Ishikawa (cell line): ENCODE results near the gene PADI1.

Source experiments
- CEBPB ChIP-seq: IDR thresholded peaks from 2 replicates; pipeline ENCODE4 v1.6.1; 2012
- CREB1 ChIP-seq: IDR thresholded peaks from 2 replicates; pipeline ENCODE4 v1.6.1; 2012; ENCODE audit warnings: low read depth
- EGR1 ChIP-seq: IDR thresholded peaks from 2 replicates; pipeline ENCODE4 v1.6.1; 2012
- EP300 ChIP-seq: IDR thresholded peaks from 2 replicates; pipeline ENCODE4 v1.6.1; 2012; ENCODE audit warnings: borderline replicate concordance
- FOXM1 ChIP-seq: IDR thresholded peaks from 2 replicates; pipeline ENCODE4 v1.6.1; 2012; ENCODE audit warnings: low read depth, borderline replicate concordance
- MAX ChIP-seq: IDR thresholded peaks from 2 replicates; pipeline ENCODE4 v1.6.1; 2012
- NFIC ChIP-seq: IDR thresholded peaks from 2 replicates; pipeline ENCODE4 v1.6.1; 2012
- RAD21 ChIP-seq: IDR thresholded peaks from 2 replicates; pipeline ENCODE4 v1.6.1; 2012; ENCODE audit warnings: low read depth
- TAF1 ChIP-seq: IDR thresholded peaks from 2 replicates; pipeline ENCODE4 v1.6.1; 2012; ENCODE audit warnings: low read depth, mild to moderate bottlenecking
- TCF12 ChIP-seq: IDR thresholded peaks from 2 replicates; pipeline ENCODE4 v1.6.1; 2012; ENCODE audit warnings: low read depth
- TEAD4 ChIP-seq: IDR thresholded peaks from 2 replicates; pipeline ENCODE4 v1.6.1; 2012
- YY1 ChIP-seq: IDR thresholded peaks from 2 replicates; pipeline ENCODE4 v1.6.1; 2012; ENCODE audit warnings: low read depth
- ZBTB7A ChIP-seq: IDR thresholded peaks from 2 replicates; pipeline ENCODE4 v1.6.1; 2012; ENCODE audit warnings: low read depth
- TF ChIP-seq, protein P1 (sequence below): IDR thresholded peaks from 2 replicates; pipeline ENCODE4 v1.6.1; 2012
- TF ChIP-seq, protein P2 (sequence below): IDR thresholded peaks from 2 replicates; pipeline ENCODE4 v1.6.1; 2012; ENCODE audit warnings: low read depth, mild to moderate bottlenecking

Gene PADI1

GRCh38 chr1:17161137-17161740 is 43.7 kb upstream of the PADI1 start:
- TF ChIP-seq ZBTB7A (no peak), EGR1 (no peak)
- TF ChIP-seq, protein P1, sequence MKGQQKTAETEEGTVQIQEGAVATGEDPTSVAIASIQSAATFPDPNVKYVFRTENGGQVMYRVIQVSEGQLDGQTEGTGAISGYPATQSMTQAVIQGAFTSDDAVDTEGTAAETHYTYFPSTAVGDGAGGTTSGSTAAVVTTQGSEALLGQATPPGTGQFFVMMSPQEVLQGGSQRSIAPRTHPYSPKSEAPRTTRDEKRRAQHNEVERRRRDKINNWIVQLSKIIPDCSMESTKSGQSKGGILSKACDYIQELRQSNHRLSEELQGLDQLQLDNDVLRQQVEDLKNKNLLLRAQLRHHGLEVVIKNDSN: peak; percentile 90

DNA sequence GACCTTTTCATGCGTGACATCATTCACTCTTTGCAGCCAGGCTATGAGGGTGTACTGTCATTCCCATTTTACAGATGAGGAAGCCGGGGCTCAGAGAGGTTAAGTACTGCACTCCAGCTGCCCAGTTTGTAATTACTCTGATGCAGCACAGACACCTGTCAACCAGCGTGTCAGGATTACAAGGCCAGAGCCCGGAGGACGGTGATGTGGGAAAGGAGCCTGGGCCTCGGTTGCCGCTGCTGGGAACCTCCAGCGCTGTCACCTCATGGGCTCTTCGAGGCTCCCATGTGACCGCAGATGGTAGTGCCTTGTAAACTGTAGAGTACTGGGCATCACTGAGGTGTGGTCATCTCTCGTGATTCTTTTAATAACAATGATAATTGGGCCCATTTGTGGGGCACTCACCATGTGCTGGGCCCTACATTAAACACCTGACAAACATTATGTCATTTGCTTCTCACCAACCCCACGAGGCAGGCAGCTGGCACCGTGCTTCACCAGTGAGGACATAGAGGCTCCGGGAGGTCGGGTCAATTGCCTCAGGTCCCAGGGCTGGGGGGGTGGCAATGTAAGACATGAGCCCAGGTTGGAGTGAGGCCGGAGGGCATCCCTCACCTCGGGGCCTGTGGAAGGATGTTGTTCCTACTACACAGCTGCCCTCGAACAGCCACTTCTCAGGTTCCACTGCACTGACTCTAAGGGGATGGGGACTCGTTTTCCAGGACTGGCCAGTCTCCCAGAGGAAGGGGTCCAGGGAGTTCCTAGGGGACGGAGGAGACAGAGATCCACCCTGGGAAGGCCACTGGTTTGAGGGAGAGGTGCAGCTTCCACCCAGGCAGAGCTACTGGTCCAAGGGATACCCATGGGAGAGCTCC is 42.8 kb upstream of the PADI1 start:
- TF ChIP-seq RAD21 (no peak), TAF1 (no peak), TCF12 (no peak), EGR1 (no peak), FOXM1 (no peak), CEBPB (no peak), MAX (no peak), ZBTB7A (no peak), EP300 (no peak), NFIC (no peak), YY1 (no peak), TEAD4 (no peak)
- TF ChIP-seq, protein P2, sequence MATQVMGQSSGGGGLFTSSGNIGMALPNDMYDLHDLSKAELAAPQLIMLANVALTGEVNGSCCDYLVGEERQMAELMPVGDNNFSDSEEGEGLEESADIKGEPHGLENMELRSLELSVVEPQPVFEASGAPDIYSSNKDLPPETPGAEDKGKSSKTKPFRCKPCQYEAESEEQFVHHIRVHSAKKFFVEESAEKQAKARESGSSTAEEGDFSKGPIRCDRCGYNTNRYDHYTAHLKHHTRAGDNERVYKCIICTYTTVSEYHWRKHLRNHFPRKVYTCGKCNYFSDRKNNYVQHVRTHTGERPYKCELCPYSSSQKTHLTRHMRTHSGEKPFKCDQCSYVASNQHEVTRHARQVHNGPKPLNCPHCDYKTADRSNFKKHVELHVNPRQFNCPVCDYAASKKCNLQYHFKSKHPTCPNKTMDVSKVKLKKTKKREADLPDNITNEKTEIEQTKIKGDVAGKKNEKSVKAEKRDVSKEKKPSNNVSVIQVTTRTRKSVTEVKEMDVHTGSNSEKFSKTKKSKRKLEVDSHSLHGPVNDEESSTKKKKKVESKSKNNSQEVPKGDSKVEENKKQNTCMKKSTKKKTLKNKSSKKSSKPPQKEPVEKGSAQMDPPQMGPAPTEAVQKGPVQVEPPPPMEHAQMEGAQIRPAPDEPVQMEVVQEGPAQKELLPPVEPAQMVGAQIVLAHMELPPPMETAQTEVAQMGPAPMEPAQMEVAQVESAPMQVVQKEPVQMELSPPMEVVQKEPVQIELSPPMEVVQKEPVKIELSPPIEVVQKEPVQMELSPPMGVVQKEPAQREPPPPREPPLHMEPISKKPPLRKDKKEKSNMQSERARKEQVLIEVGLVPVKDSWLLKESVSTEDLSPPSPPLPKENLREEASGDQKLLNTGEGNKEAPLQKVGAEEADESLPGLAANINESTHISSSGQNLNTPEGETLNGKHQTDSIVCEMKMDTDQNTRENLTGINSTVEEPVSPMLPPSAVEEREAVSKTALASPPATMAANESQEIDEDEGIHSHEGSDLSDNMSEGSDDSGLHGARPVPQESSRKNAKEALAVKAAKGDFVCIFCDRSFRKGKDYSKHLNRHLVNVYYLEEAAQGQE: no peak

GRCh38 chr1:17162941-17163340 is 42.0 kb upstream of the PADI1 start:
- TF ChIP-seq CREB1 (no peak), TAF1 (no peak), MAX (no peak), TCF12 (no peak), NFIC (no peak), RAD21 (no peak), ZBTB7A (no peak), EP300 (no peak), CEBPB (no peak), EGR1 (no peak), TEAD4 (no peak), FOXM1 (no peak)
- TF ChIP-seq, protein P2: no peak
- TF ChIP-seq, protein P1: no peak

GRCh38 chr1:17163371-17163770 is 41.6 kb upstream of the PADI1 start:
- TF ChIP-seq TEAD4 (no peak), MAX (no peak), CEBPB (no peak), CREB1 (no peak), FOXM1 (no peak), EP300 (no peak), YY1 (no peak), ZBTB7A (no peak), TCF12 (no peak), NFIC (no peak), RAD21 (no peak), TAF1 (no peak), EGR1 (no peak)
- TF ChIP-seq, protein P2: no peak
- TF ChIP-seq, protein P1: no peak
